HG03558 (cell line): ENCODE measurements around the gene EHBP1.

ENCODE experiments used
- ATAC-seq: cut with Tn5 transposase; IDR thresholded peaks from one replicate; pipeline ENCODE4 v1.9.1; 2021; ENCODE audit warnings: moderate number of reproducible peaks; ENCODE audit not compliant: unreplicated experiment; ENCODE audit errors: extremely low read depth

The EHBP1 gene

GRCh38 chr2:62705007-62705829, at the start of gene EHBP1:
TSS of gene EHBP1 (plus strand) at chr2:62705713. CDS start at chr2:62707192, 1,479 bp downstream.
- peak; percentile 92 for ATAC-seq

- ATAC-seq: no peak
These were observed 47.7 kb upstream of the EHBP1 start for GRCh38 chr2:62657783-62658182.

- no peak for ATAC-seq
These were observed 46.6 kb upstream of the EHBP1 start for GRCh38 chr2:62658891-62659290.

- ATAC-seq: peak; percentile 60
These were observed 45.4 kb upstream of the EHBP1 start for GRCh38 chr2:62660087-62660486.

- ATAC-seq: no peak
These were observed 44.8 kb upstream of the EHBP1 start for GRCh38 chr2:62660582-62661262.

- no peak for ATAC-seq
These were observed 44.3 kb upstream of the EHBP1 start for GRCh38 chr2:62661263-62661635.

GRCh38 chr2:62662131-62662530, 43.4 kb upstream of the EHBP1 start:
- ATAC-seq: no peak

- no peak for ATAC-seq
These were observed 43.0 kb upstream of the EHBP1 start for GRCh38 chr2:62662554-62662953.

- no peak for ATAC-seq
These were observed 42.1 kb upstream of the EHBP1 start for GRCh38 chr2:62663411-62663810.

- ATAC-seq: no peak
These were observed 41.4 kb upstream of the EHBP1 start for GRCh38 chr2:62663920-62664795.

- no peak for ATAC-seq
These were observed 40.1 kb upstream of the EHBP1 start for GRCh38 chr2:62665446-62665845.

- no peak for ATAC-seq
These were observed 36.3 kb upstream of the EHBP1 start for GRCh38 chr2:62669180-62669579.

- no peak for ATAC-seq
These were observed 32.9 kb upstream of the EHBP1 start for GRCh38 chr2:62672601-62673000.

- ATAC-seq: no peak
These were observed 30.5 kb upstream of the EHBP1 start for GRCh38 chr2:62675062-62675461.

- no peak for ATAC-seq
These were observed 20.3 kb upstream of the EHBP1 start for GRCh38 chr2:62685256-62685655.

- no peak for ATAC-seq
These were observed 19.4 kb upstream of the EHBP1 start for GRCh38 chr2:62686012-62686685.

GRCh38 chr2:62687636-62688035, 17.9 kb upstream of the EHBP1 start:
- ATAC-seq: no peak

GRCh38 chr2:62688771-62689170, 16.7 kb upstream of the EHBP1 start:
- no peak for ATAC-seq

- ATAC-seq: no peak
These were observed 14.3 kb upstream of the EHBP1 start for GRCh38 chr2:62691186-62691585.

GRCh38 chr2:62692225-62692624, 13.3 kb upstream of the EHBP1 start:
- ATAC-seq: no peak
